ENCODE results near the gene TRIM42. TPM values are rescaled to one million over a fixed set of nuclear protein-coding genes. Genes with fewer than 3 reads are reported as not detected.

TRIM42 gene
- not detected for total RNA-seq
- not detected for polyA plus RNA-seq

DNA sequence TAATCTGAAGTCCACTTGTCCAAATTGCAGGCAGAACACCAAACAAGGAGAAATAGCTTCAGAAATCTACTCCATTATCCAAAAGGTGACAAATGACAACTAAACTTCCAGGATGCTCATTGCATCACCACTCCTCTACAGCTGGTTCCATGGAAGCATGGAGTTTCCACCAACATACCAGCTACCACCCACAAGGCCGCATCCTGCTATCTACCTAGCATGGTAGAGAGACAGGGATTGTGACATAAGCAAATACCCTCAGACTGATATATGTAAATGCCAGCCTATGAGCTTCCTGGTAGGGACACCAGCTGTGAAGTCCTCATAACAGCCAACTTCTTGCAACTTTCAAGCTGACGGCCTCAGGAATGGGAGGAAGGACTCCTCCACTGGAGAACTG is at the start of gene TRIM42:
Gene TRIM42, plus strand, starts transcription at position 301 of the 400 bp plus-strand sequence. CDS start 166 bp downstream, outside the sequence.
- H3K4me3 ChIP-seq = no peak within 1 kb of the TSS
- no peaks in the 10 kb centered on the region for H3K4me1 ChIP-seq
- intact Hi-C loops (cut with DNase I) = no loop called here
- H3K27ac ChIP-seq = no peak within 1 kb of the TSS
- 80 to 83% methylated on average over 2 of the region's 2 CpGs for WGBS, 2 donors
- H3K9me3 ChIP-seq = no peaks in the 10 kb centered on the region
- H3K27me3 ChIP-seq = no peaks in the 10 kb centered on the region
- DNase-seq = no peak
- TF ChIP-seq, protein P1, sequence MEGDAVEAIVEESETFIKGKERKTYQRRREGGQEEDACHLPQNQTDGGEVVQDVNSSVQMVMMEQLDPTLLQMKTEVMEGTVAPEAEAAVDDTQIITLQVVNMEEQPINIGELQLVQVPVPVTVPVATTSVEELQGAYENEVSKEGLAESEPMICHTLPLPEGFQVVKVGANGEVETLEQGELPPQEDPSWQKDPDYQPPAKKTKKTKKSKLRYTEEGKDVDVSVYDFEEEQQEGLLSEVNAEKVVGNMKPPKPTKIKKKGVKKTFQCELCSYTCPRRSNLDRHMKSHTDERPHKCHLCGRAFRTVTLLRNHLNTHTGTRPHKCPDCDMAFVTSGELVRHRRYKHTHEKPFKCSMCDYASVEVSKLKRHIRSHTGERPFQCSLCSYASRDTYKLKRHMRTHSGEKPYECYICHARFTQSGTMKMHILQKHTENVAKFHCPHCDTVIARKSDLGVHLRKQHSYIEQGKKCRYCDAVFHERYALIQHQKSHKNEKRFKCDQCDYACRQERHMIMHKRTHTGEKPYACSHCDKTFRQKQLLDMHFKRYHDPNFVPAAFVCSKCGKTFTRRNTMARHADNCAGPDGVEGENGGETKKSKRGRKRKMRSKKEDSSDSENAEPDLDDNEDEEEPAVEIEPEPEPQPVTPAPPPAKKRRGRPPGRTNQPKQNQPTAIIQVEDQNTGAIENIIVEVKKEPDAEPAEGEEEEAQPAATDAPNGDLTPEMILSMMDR (IDR thresholded peaks at IDR 0.05) = no peak
- no peak for TF ChIP-seq POLR2A (IDR thresholded peaks at IDR 0.05)
- no peak for TF ChIP-seq POLR2AphosphoS5 (IDR thresholded peaks at IDR 0.05)
- TF ChIP-seq EP300 (IDR thresholded peaks at IDR 0.05) = no peak
- H3K36me3 ChIP-seq = no peaks in the 10 kb centered on the region

DNA sequence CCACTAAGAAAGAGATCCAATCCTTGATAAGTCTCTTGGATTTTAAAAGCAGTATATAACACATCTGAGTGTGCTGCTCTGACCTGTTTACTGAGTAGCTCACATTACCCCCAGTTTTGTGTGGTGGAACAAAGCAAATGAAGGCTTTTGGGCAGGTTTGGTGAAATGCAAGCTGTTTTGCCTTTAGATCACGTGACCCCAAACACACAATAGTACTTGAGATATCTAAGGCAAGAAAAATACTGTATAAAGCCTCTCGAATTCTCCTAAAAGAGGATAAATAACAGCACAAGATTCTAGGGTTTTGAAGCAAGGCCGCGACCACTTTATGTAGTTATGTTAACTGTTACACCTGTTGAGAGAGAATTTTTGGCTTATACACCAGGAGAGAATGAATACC is 49.3 kb upstream of the TRIM42 start:
- DNase-seq = no peak
- intact Hi-C loops (cut with DNase I) = no loop called here

GRCh38 chr3:140629357-140630137 is 48.3 kb upstream of the TRIM42 start:
- 74 to 81% methylated on average over 3 of the region's 3 CpGs for WGBS, 2 donors
- no peak overlapping the region for H3K27ac ChIP-seq
- H3K4me3 ChIP-seq = no peak overlapping the region
- intact Hi-C loops (cut with DNase I) = no loop called here
- no peak for DNase-seq
- no peaks in the 10 kb centered on the region for H3K9me3 ChIP-seq
- no peaks in the 10 kb centered on the region for H3K27me3 ChIP-seq
- no peaks in the 10 kb centered on the region for H3K4me1 ChIP-seq
- no peaks in the 10 kb centered on the region for H3K36me3 ChIP-seq
- no peak for TF ChIP-seq POLR2AphosphoS5 (IDR thresholded peaks at IDR 0.05)
- no peak for TF ChIP-seq POLR2A (IDR thresholded peaks at IDR 0.05)
- TF ChIP-seq EP300 (IDR thresholded peaks at IDR 0.05) = no peak
- TF ChIP-seq, protein P1 (IDR thresholded peaks at IDR 0.05) = no peak

More for the DNA sequence above, 49.3 kb upstream of the TRIM42 start:
- WGBS, 2 donors = 34 to 67% methylated on average over 4 of the region's 4 CpGs
- Histone ChIP-seq H3K4me1 (no peaks in the 10 kb centered on the region), H3K36me3 (no peaks in the 10 kb centered on the region), H3K27me3 (no peaks in the 10 kb centered on the region), H3K9me3 (no peaks in the 10 kb centered on the region), H3K4me3 (no peak overlapping the region), H3K27ac (no peak overlapping the region)
- TF ChIP-seq POLR2A (IDR thresholded peaks at IDR 0.05) = no peak
- TF ChIP-seq POLR2AphosphoS5 (IDR thresholded peaks at IDR 0.05) = no peak
- TF ChIP-seq, protein P1 (IDR thresholded peaks at IDR 0.05) = no peak
- no peak for TF ChIP-seq EP300 (IDR thresholded peaks at IDR 0.05)

DNA sequence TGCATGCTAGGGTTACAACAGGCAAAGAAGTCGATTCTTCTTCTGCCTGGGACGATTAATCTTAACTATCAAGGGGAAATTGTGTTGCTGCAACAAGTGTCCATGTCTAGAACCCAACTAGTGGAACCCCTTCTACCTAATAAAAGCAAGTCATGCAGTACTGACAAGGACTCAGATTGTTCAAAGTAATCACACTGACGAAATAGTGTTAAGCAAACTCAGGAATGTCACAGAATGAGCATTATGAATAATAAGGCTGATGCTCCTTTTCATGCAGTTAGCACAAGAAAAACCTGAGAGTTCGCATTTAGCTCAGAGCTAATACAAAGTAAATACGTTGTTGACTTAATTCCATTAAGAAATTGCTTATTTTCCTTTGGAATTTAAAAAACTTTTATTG is 47.5 kb upstream of the TRIM42 start:
- Histone ChIP-seq H3K27ac (no peak overlapping the region), H3K9me3 (no peaks in the 10 kb centered on the region), H3K27me3 (no peaks in the 10 kb centered on the region), H3K36me3 (no peaks in the 10 kb centered on the region), H3K4me1 (no peaks in the 10 kb centered on the region), H3K4me3 (no peak overlapping the region)
- TF ChIP-seq POLR2A (IDR thresholded peaks at IDR 0.05) = no peak
- no peak for TF ChIP-seq EP300 (IDR thresholded peaks at IDR 0.05)
- TF ChIP-seq POLR2AphosphoS5 (IDR thresholded peaks at IDR 0.05) = no peak
- TF ChIP-seq, protein P1 (IDR thresholded peaks at IDR 0.05) = no peak
- 61 to 78% methylated on average over 5 of the region's 5 CpGs for WGBS, 2 donors
- intact Hi-C loops (cut with DNase I) = no loop called here
- DNase-seq = no peak

Measured in sigmoid colon (tissue), 7 donors.